Breast epithelium (tissue), 4 donors: ENCODE results near the gene PTPN4. TPM values are rescaled to one million over a fixed set of nuclear protein-coding genes. Genes with fewer than 3 reads are reported as not detected.
A peak's percentile ranks its signal among the peaks of the same experiment; 100 is the strongest.

ENCODE experiments used
- DNase-seq, 2 donors: peaks; one replicate each; pipeline ENCODE4 v3.0.0-alpha.2; 2019; ENCODE audit warnings: low spot score in 2 of 2
- H3K27ac ChIP-seq, 2 donors: fragments of 200-600 bp; sonication (generic) in 1 of 2; one replicate each; pipeline ENCODE4 v1.5.1; 2016 to 2019; ENCODE audit warnings: mild to moderate bottlenecking in 1 of 2
- H3K27me3 ChIP-seq, 2 donors: fragments of 200-600 bp; sonication (generic) in 1 of 2; one replicate each; pipeline versions ENCODE4 v1.5.1 to v1.6.0; 2017 to 2019; ENCODE audit warnings: control low read depth in 1 of 2, mild to moderate bottlenecking in 1 of 2
- H3K36me3 ChIP-seq: fragments of 200-600 bp; one replicate; pipeline ENCODE4 v1.5.1; 2019
- H3K4me1 ChIP-seq, 2 donors: fragments of 200-600 bp; sonication (generic); one replicate each; pipeline ENCODE4 v1.5.1; 2016 to 2019; ENCODE audit warnings: control low read depth in 1 of 2
- H3K4me3 ChIP-seq, 3 donors: fragments of 200-600 bp; sonication (generic); 1 replicate in 2 of 3; 2 replicates in 1 of 3; pipeline ENCODE4 v1.5.1; 2016 to 2019; ENCODE audit warnings: mild to moderate bottlenecking in 3 of 3, moderate library complexity in 2 of 3
- H3K9me3 ChIP-seq, 2 donors: fragments of 200-600 bp; sonication (generic) in 1 of 2; one replicate each; pipeline ENCODE4 v1.5.1; 2016 to 2019; ENCODE audit warnings: control low read depth in 1 of 2
- CTCF ChIP-seq, 3 donors: fragments of 450-650 bp; IDR thresholded peaks; one replicate each; pipeline ENCODE4 v1.5.1; 2016 to 2017; ENCODE audit warnings: antibody characterized with exemption in 3 of 3, mild to moderate bottlenecking in 3 of 3, moderate library complexity in 3 of 3
- POLR2A ChIP-seq: fragments of 450-650 bp; IDR thresholded peaks from one replicate; pipeline ENCODE4 v1.6.1; 2016; ENCODE audit warnings: antibody characterized with exemption, mild to moderate bottlenecking, moderate library complexity
- POLR2AphosphoS5 ChIP-seq, 3 donors: sonication (generic); formaldehyde crosslinking; IDR thresholded peaks; one replicate each; pipeline ENCODE4 v1.6.1; 2017; ENCODE audit warnings: antibody characterized with exemption in 3 of 3
- intact Hi-C: fragments of 100-400 bp; cut with DNase I; formaldehyde crosslinking; loops from one replicate; pipeline ENCODE4 v1.15.1; 2023; ENCODE audit warnings: low total_unique reads
- total RNA-seq, 3 donors: library from RNA; depleted of rRNA; stranded (reverse); fragments of >200 nt; gene quantifications; one replicate each; pipeline ENCODE4 v1.1.0, GENCODE V29; 2016

Gene PTPN4
- total RNA-seq, 3 donors from 2014 or later: 29.1 to 49.6 (median 38.7) TPM

GRCh38 chr2:120001471-120001870, 241.7 kb downstream of the PTPN4 start:
- TF ChIP-seq POLR2A: no peak
- no peak for TF ChIP-seq POLR2AphosphoS5 (IDR thresholded peaks at IDR 0.05)
- no peak for TF ChIP-seq CTCF (IDR thresholded peaks at IDR 0.05)
- H3K36me3 ChIP-seq: no peaks in the 10 kb centered on the region
- intact Hi-C loops: no loop called here
- H3K27me3 ChIP-seq: no peaks in the 10 kb centered on the region
- no peak for DNase-seq
- no peaks in the 10 kb centered on the region for H3K4me1 ChIP-seq
- H3K27ac ChIP-seq: no peak overlapping the region
- H3K4me3 ChIP-seq: no peak overlapping the region
- no peaks in the 10 kb centered on the region for H3K9me3 ChIP-seq

GRCh38 chr2:120004254-120004653, 244.5 kb downstream of the PTPN4 start:
- H3K4me1 ChIP-seq: no peaks in the 10 kb centered on the region
- no peak overlapping the region for H3K4me3 ChIP-seq
- no peak overlapping the region for H3K27ac ChIP-seq
- TF ChIP-seq CTCF (IDR thresholded peaks at IDR 0.05) (no peak), POLR2A (no peak), POLR2AphosphoS5 (IDR thresholded peaks at IDR 0.05) (no peak)
- no peak for DNase-seq
- intact Hi-C loops: no loop called here
- no peaks in the 10 kb centered on the region for H3K9me3 ChIP-seq
- H3K36me3 ChIP-seq: no peaks in the 10 kb centered on the region
- H3K27me3 ChIP-seq: no peaks in the 10 kb centered on the region

GRCh38 chr2:120005834-120006521, 246.3 kb downstream of the PTPN4 start:
- intact Hi-C loops: no loop called here

GRCh38 chr2:120007851-120008250, 248.1 kb downstream of the PTPN4 start:
- no peak overlapping the region for H3K4me3 ChIP-seq
- no peaks in the 10 kb centered on the region for H3K27me3 ChIP-seq
- no peaks in the 10 kb centered on the region for H3K36me3 ChIP-seq
- DNase-seq: no peak
- intact Hi-C loops: no loop called here
- H3K27ac ChIP-seq: no peak overlapping the region
- no peaks in the 10 kb centered on the region for H3K9me3 ChIP-seq
- H3K4me1 ChIP-seq: no peaks in the 10 kb centered on the region
- TF ChIP-seq POLR2A: no peak
- no peak for TF ChIP-seq POLR2AphosphoS5 (IDR thresholded peaks at IDR 0.05)
- TF ChIP-seq CTCF (IDR thresholded peaks at IDR 0.05): no peak

More at GRCh38 chr2:120005834-120006521, 246.3 kb downstream of the PTPN4 start:
- Histone ChIP-seq H3K4me3 (no peak overlapping the region), H3K27ac (no peak overlapping the region), H3K27me3 (no peaks in the 10 kb centered on the region), H3K36me3 (no peaks in the 10 kb centered on the region), H3K4me1 (no peaks in the 10 kb centered on the region), H3K9me3 (no peaks in the 10 kb centered on the region)
- no peak for DNase-seq
- no peak for TF ChIP-seq POLR2AphosphoS5 (IDR thresholded peaks at IDR 0.05)
- no peak for TF ChIP-seq POLR2A
- no peak for TF ChIP-seq CTCF (IDR thresholded peaks at IDR 0.05)

- Histone ChIP-seq H3K27ac (peak overlapping the region; percentile 95), H3K4me3 (peak overlapping the region; percentile 84 to 99 (median 98)), H3K4me1 (no peaks in the 10 kb centered on the region), H3K36me3 (no peaks in the 10 kb centered on the region), H3K27me3 (no peaks in the 10 kb centered on the region), H3K9me3 (no peaks in the 10 kb centered on the region)
- intact Hi-C loops: no loop called here
- TF ChIP-seq POLR2A (no peak), CTCF (IDR thresholded peaks at IDR 0.05) (no peak), POLR2AphosphoS5 (IDR thresholded peaks at IDR 0.05) (no peak)
- DNase-seq: no peak
Measured at GRCh38 chr2:120012363-120012762, 252.6 kb downstream of the PTPN4 start.
